Lung (tissue), 12 donors: ENCODE data around the gene CASZ1. TPM values are rescaled to one million over a fixed set of nuclear protein-coding genes. Genes with fewer than 3 reads are reported as not detected.
A peak's percentile ranks its signal among the peaks of the same experiment; 100 is the strongest.

Experiments
- ATAC-seq: fragments of 200-7000 bp; cut with Tn5 transposase; one replicate; pipeline ENCODE4 v1.9.1; 2020; ENCODE audit warnings: moderate number of reproducible peaks; ENCODE audit not compliant: insufficient read depth, low FRiP score
- DNase-seq, 3 donors: peaks; one replicate each; pipeline ENCODE4 v3.0.0-alpha.2; 2013 to 2017
- H3K27ac ChIP-seq, 2 donors: one replicate each; pipeline ENCODE4 v1.5.1; 2013; ENCODE audit warnings: mild to moderate bottlenecking in 2 of 2, moderate library complexity in 2 of 2, control low read depth in 1 of 2, inconsistent platforms in 1 of 2, low read depth in 1 of 2, low read length in 1 of 2
- H3K27me3 ChIP-seq, 3 donors: one replicate each; pipeline ENCODE4 v1.5.1; 2013; ENCODE audit warnings: low read length in 2 of 3; ENCODE audit not compliant: control insufficient read depth in 3 of 3, insufficient read depth in 3 of 3
- H3K36me3 ChIP-seq, 4 donors: one replicate each; pipeline ENCODE4 v1.5.1; 2013; ENCODE audit warnings: low read length in 4 of 4, mild to moderate bottlenecking in 1 of 4, moderate library complexity in 1 of 4; ENCODE audit not compliant: control insufficient read depth in 4 of 4, insufficient read depth in 4 of 4
- H3K4me1 ChIP-seq, 5 donors: one replicate each; pipeline ENCODE4 v1.5.1; 2013; ENCODE audit warnings: low read length in 5 of 5, mild to moderate bottlenecking in 2 of 5, moderate library complexity in 1 of 5; ENCODE audit not compliant: control insufficient read depth in 5 of 5, insufficient read depth in 5 of 5
- H3K4me3 ChIP-seq: one replicate; pipeline ENCODE4 v1.5.1; 2013; ENCODE audit warnings: mild to moderate bottlenecking, control low read depth, moderate library complexity
- H3K9ac ChIP-seq, 2 donors: one replicate each; pipeline ENCODE4 v1.5.1; 2013; ENCODE audit warnings: low read length in 2 of 2, control low read depth in 1 of 2; ENCODE audit not compliant: insufficient read depth in 1 of 2
- H3K9me3 ChIP-seq, 4 donors: one replicate each; pipeline ENCODE4 v1.5.1; 2013; ENCODE audit warnings: low read length in 3 of 4, mild to moderate bottlenecking in 1 of 4, moderate library complexity in 1 of 4; ENCODE audit not compliant: control insufficient read depth in 4 of 4, insufficient read depth in 3 of 4
- CTCF ChIP-seq: IDR thresholded peaks from 2 replicates; pipeline ENCODE4 v1.5.1; 2012; ENCODE audit warnings: mild to moderate bottlenecking; ENCODE audit errors: control extremely low read depth, extremely low read depth
- WGBS, 2 donors: extraction: QIAGEN DNeasy Blood & Tissue Kit; methylation state at CpG; one replicate each; pipeline ENCODE4 v1.1.7; 2013; 5-methylcytosine and 5-hydroxymethylcytosine counted together
- polyA plus RNA-seq, 2 donors: library from polyadenylated mRNA; stranded (reverse); fragments of 200-250 nt; gene quantifications; one replicate each; pipeline ENCODE4 v1.2.1, GENCODE V29; 2013
- total RNA-seq, 2 donors: library from RNA; depleted of rRNA in 1 of 2; stranded (reverse); fragments of >200 nt in 1 of 2; gene quantifications; one replicate each; pipeline ENCODE4 v1.2.1, GENCODE V29; 2014 to 2021
- donor health status: control.
- donor health status: control.
- donor health status: Bipolar disorder and iron deficiency.
- donor health status: healthy.
- donor health status: DM: yes; HTN: yes; CAD: no.

The CASZ1 gene
- total and polyA plus RNA-seq, 4 donors, result 10.3 to 69.9 (median 40.5) TPM

- ATAC-seq (no peak), DNase-seq (no peak)
- Histone ChIP-seq H3K4me3 (no peak overlapping the region), H3K27me3 (no peaks in the 10 kb centered on the region), H3K9ac (no peak overlapping the region), H3K36me3 (no peaks in the 10 kb centered on the region), H3K9me3 (no peaks in the 10 kb centered on the region), H3K4me1 (peaks cover 5 to 42% (median 25%) of the 10 kb centered on the region in 5 donors), H3K27ac (peak overlapping the region; percentile 17 to 32)
- WGBS, 2 donors, result 91 to 93% methylated on average over 17 of the region's 17 CpGs
- no peak for TF ChIP-seq CTCF
These were observed 35.6 kb downstream of the CASZ1 start for GRCh38 chr1:10760566-10761502.

- H3K9me3 ChIP-seq, result no peaks in the 10 kb centered on the region
- DNase-seq, result no peak
These were observed 36.8 kb downstream of the CASZ1 start for GRCh38 chr1:10759413-10760200.

GRCh38 chr1:10756842-10757241 is 39.6 kb downstream of the CASZ1 start:
- H3K9me3 ChIP-seq, result no peaks in the 10 kb centered on the region
- DNase-seq (peak in 1 of 3 donors; percentile 16), ATAC-seq (no peak)
- TF ChIP-seq CTCF, result no peak
- H3K27ac ChIP-seq, result peak overlapping the region; percentile 58 to 81
- 85 to 90% methylated on average over 10 of the region's 10 CpGs for WGBS, 2 donors
- no peak overlapping the region for H3K9ac ChIP-seq
- H3K4me1 ChIP-seq, result peaks cover 3 to 32% (median 14%) of the 10 kb centered on the region in 5 donors
- no peaks in the 10 kb centered on the region for H3K27me3 ChIP-seq
- H3K36me3 ChIP-seq, result no peaks in the 10 kb centered on the region
- no peak overlapping the region for H3K4me3 ChIP-seq

More at GRCh38 chr1:10759413-10760200, 36.8 kb downstream of the CASZ1 start:
- WGBS, 2 donors, result 85 to 90% methylated on average over 15 of the region's 15 CpGs
- Histone ChIP-seq H3K27ac (no peak overlapping the region), H3K4me3 (no peak overlapping the region), H3K4me1 (peaks cover 4 to 43% (median 24%) of the 10 kb centered on the region in 5 donors), H3K36me3 (no peaks in the 10 kb centered on the region), H3K9ac (no peak overlapping the region), H3K27me3 (no peaks in the 10 kb centered on the region)
- ATAC-seq, result no peak
- TF ChIP-seq CTCF, result no peak
